Measurements from ENCODE around the gene ATP6V0A1. TPM values are rescaled to one million over a fixed set of nuclear protein-coding genes. Genes with fewer than 3 reads are reported as not detected.

Gene ATP6V0A1
- total RNA-seq (2014; rRNA removed) = 0.07 and 0.35 TPM in 2 replicates
- percentile 14 among the genes with signal in this experiment for Bru-seq, nascent RNA
- percentile 14 among the genes with signal in this experiment for BruChase-seq, experiment 1, labeled RNA remaining after a 6-hour chase
- BruChase-seq, experiment 2, labeled RNA remaining after a 2-hour chase = percentile 15 among the genes with signal in this experiment
- long read RNA-seq = 0 reads

- Histone ChIP-seq H4K20me1 (ENCODE audit: low read length) (no peaks in the 10 kb centered on the region), H3K79me2 (ENCODE audit: low read length) (no peaks in the 10 kb centered on the region), H3K4me1 (ENCODE audit: insufficient read depth, low read length) (no peaks in the 10 kb centered on the region), H3K27ac (ENCODE audit: low read length) (no peak within 1 kb of the TSS), H3K9me2 (replicated peaks; ENCODE audit: low read length) (no peaks in the 10 kb centered on the region), H3K4me2 (ENCODE audit: low read length) (no peak within 1 kb of the TSS), H2AFZ (ENCODE audit: low read length) (no peak within 1 kb of the TSS), H3K9ac (ENCODE audit: low read length) (no peak within 1 kb of the TSS), H3K36me3 (ENCODE audit: low read depth, low read length) (no peaks in the 10 kb centered on the region), H3K4me3 (ENCODE audit: low read length) (no peak within 1 kb of the TSS), H3K27me3 (ENCODE audit: low read length) (no peaks in the 10 kb centered on the region), H3K9me3 (ENCODE audit: low read length) (no peaks in the 10 kb centered on the region), H3F3A (ENCODE audit: low read length, unreplicated experiment) (no peaks in the 10 kb centered on the region)
- BruUV-seq (replicated peaks) = no TSS peak
- ChIA-PET POLR2A (ENCODE audit: unreplicated experiment) (no interaction called here), CTCF (no interaction called here)
- no peak for DNase-seq
- ATAC-seq = no peak
- intact Hi-C loops (cut with micrococcal nuclease) = no loop called here
- no peak for TF ChIP-seq CTCF (conservative IDR thresholded peaks at IDR 0.05; ENCODE audit: low read depth, low read length)
- TF ChIP-seq EZH2 (IDR thresholded peaks at IDR 0.05; ENCODE audit: low read length, unreplicated experiment) = no peak
- no peak for TF ChIP-seq EZH2phosphoT487 (IDR thresholded peaks at IDR 0.05; ENCODE audit: borderline replicate concordance, low read length)
These were observed at the start of gene ATP6V0A1 for GRCh38 chr17:42458497-42459255. Gene ATP6V0A1 (plus strand): TSS chr17:42458878. CDS start chr17:42460895, 2,017 bp downstream.

GRCh38 chr17:42409523-42410318 is 49.0 kb upstream of the ATP6V0A1 start:
- POLR2A ChIA-PET (ENCODE audit: unreplicated experiment) = no interaction called here
- DNase-seq (no peak), ATAC-seq (no peak)
- Histone ChIP-seq H3K4me1 (ENCODE audit: insufficient read depth, low read length) (no peaks in the 10 kb centered on the region), H3K9me3 (ENCODE audit: low read length) (no peaks in the 10 kb centered on the region), H3K27me3 (ENCODE audit: low read length) (no peaks in the 10 kb centered on the region), H3K4me2 (ENCODE audit: low read length) (no peak overlapping the region), H3K4me3 (ENCODE audit: low read length) (no peak overlapping the region), H3K79me2 (ENCODE audit: low read length) (no peaks in the 10 kb centered on the region), H4K20me1 (ENCODE audit: low read length) (no peaks in the 10 kb centered on the region), H3K27ac (ENCODE audit: low read length) (no peak overlapping the region), H3F3A (ENCODE audit: low read length, unreplicated experiment) (no peaks in the 10 kb centered on the region), H3K9ac (ENCODE audit: low read length) (no peak overlapping the region), H3K9me2 (replicated peaks; ENCODE audit: low read length) (no peaks in the 10 kb centered on the region), H3K36me3 (ENCODE audit: low read depth, low read length) (no peaks in the 10 kb centered on the region), H2AFZ (ENCODE audit: low read length) (no peak overlapping the region)
- intact Hi-C loops (cut with micrococcal nuclease) = no loop called here
- BruUV-seq (replicated peaks) = no TSS peak
- TF ChIP-seq EZH2 (IDR thresholded peaks at IDR 0.05; ENCODE audit: low read length, unreplicated experiment) = no peak
- no peak for TF ChIP-seq EZH2phosphoT487 (IDR thresholded peaks at IDR 0.05; ENCODE audit: borderline replicate concordance, low read length)
- no peak for TF ChIP-seq CTCF (conservative IDR thresholded peaks at IDR 0.05; ENCODE audit: low read depth, low read length)
- CTCF ChIA-PET = no interaction called here

All from PC-3 (cell line).